Ishikawa (cell line): Measurements from ENCODE around the gene RRP1.

Experiments used
- CREB1 ChIP-seq: IDR thresholded peaks from 2 replicates; pipeline ENCODE4 v1.6.1; 2012; ENCODE audit warnings: low read depth
- EGR1 ChIP-seq: IDR thresholded peaks from 2 replicates; pipeline ENCODE4 v1.6.1; 2012
- REST ChIP-seq: IDR thresholded peaks from 2 replicates; pipeline ENCODE4 v1.6.1; 2012; ENCODE audit warnings: low read depth, mild to moderate bottlenecking
- TEAD4 ChIP-seq: IDR thresholded peaks from 2 replicates; pipeline ENCODE4 v1.6.1; 2012
- YY1 ChIP-seq: IDR thresholded peaks from 2 replicates; pipeline ENCODE4 v1.6.1; 2012; ENCODE audit warnings: low read depth

GRCh38 chr21:43767498-43767983 lies 21.8 kb upstream of the RRP1 start:
- TF ChIP-seq EGR1 (no peak), YY1 (no peak), REST (no peak), CREB1 (no peak), TEAD4 (no peak)
